Measurements from ENCODE around the gene UMODL1.
A peak's percentile ranks its signal among the peaks of the same experiment; 100 is the strongest.

UMODL1 gene

DNA sequence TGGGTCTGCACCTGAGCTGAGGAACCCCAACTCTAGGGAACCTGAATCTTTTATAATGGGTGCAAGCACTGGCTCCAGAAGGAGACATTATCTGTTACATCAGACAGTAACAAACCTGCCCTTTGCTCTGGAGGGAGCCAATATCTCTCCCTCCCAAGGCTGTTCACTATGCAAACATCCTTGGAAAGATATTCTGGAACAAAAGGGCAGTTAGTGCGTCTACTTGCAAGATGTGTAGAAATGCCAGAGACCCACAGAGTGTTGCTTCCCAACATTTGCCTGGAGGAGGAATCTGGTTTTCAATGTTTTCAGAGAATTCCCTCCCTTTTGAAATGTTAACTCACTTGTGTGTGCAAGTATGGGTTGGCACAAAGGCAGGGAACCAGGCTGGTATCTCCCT is 31.9 kb downstream of the UMODL1 start:
- no peak overlapping the region for H3K4me3 ChIP-seq (ENCODE audit: low read depth, low read length)
- DNase-seq (ENCODE audit: low read depth): peak; percentile 38
- TF ChIP-seq, protein P1, sequence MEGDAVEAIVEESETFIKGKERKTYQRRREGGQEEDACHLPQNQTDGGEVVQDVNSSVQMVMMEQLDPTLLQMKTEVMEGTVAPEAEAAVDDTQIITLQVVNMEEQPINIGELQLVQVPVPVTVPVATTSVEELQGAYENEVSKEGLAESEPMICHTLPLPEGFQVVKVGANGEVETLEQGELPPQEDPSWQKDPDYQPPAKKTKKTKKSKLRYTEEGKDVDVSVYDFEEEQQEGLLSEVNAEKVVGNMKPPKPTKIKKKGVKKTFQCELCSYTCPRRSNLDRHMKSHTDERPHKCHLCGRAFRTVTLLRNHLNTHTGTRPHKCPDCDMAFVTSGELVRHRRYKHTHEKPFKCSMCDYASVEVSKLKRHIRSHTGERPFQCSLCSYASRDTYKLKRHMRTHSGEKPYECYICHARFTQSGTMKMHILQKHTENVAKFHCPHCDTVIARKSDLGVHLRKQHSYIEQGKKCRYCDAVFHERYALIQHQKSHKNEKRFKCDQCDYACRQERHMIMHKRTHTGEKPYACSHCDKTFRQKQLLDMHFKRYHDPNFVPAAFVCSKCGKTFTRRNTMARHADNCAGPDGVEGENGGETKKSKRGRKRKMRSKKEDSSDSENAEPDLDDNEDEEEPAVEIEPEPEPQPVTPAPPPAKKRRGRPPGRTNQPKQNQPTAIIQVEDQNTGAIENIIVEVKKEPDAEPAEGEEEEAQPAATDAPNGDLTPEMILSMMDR (conservative IDR thresholded peaks at IDR 0.05; ENCODE audit: low read depth, low read length): no peak

- TF ChIP-seq, protein P1 (conservative IDR thresholded peaks at IDR 0.05; ENCODE audit: low read depth, low read length): no peak
- no peak overlapping the region for H3K4me3 ChIP-seq (ENCODE audit: low read depth, low read length)
- DNase-seq (ENCODE audit: low read depth): no peak
These were observed 32.7 kb downstream of the UMODL1 start for GRCh38 chr21:42103843-42104242.

GRCh38 chr21:42105476-42106315 is 34.6 kb downstream of the UMODL1 start:
- DNase-seq (ENCODE audit: low read depth): no peak
- H3K4me3 ChIP-seq (ENCODE audit: low read depth, low read length): no peak overlapping the region
- TF ChIP-seq, protein P1 (conservative IDR thresholded peaks at IDR 0.05; ENCODE audit: low read depth, low read length): no peak

DNA sequence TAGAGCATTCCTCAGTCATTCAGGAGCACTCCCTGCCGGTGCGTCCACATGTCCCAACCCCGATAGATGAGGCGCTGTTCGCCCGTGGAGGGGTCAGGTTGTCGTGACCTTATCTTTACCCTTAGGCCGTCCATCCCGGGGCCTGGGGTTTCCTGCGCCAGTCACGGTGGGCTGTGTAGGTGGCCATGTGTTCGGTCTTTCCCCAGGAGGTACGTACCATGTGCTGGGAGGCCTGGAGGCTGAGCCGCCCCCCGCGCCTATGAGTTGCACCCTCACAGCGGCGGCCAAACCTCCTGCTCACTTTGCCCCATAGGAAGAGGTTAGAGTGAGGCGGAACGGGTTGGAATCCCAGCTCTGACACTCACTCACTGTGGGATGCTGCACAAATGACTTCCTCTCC is 35.3 kb downstream of the UMODL1 start:
- no peak overlapping the region for H3K4me3 ChIP-seq (ENCODE audit: low read depth, low read length)
- no peak for DNase-seq (ENCODE audit: low read depth)
- TF ChIP-seq, protein P1 (conservative IDR thresholded peaks at IDR 0.05; ENCODE audit: low read depth, low read length): no peak

GRCh38 chr21:42107177-42107880 is 36.2 kb downstream of the UMODL1 start:
- no peak overlapping the region for H3K4me3 ChIP-seq (ENCODE audit: low read depth, low read length)
- TF ChIP-seq, protein P1 (conservative IDR thresholded peaks at IDR 0.05; ENCODE audit: low read depth, low read length): no peak
- DNase-seq (ENCODE audit: low read depth): no peak

GRCh38 chr21:42107881-42108553 is 36.9 kb downstream of the UMODL1 start:
- peak; percentile 66 for DNase-seq (ENCODE audit: low read depth)
- no peak overlapping the region for H3K4me3 ChIP-seq (ENCODE audit: low read depth, low read length)
- TF ChIP-seq, protein P1 (conservative IDR thresholded peaks at IDR 0.05; ENCODE audit: low read depth, low read length): peak; percentile 83
